GM21825 (cell line): ENCODE data around the gene CRYGN.

Source experiments
- ATAC-seq: cut with Tn5 transposase; IDR thresholded peaks from one replicate; pipeline ENCODE4 v1.9.1; 2021; ENCODE audit warnings: mild to moderate bottlenecking, moderate library complexity; ENCODE audit not compliant: unreplicated experiment

Gene CRYGN

GRCh38 chr7:151393031-151393977, 46.6 kb downstream of the CRYGN start:
- no peak for ATAC-seq

GRCh38 chr7:151392426-151392825, 47.5 kb downstream of the CRYGN start:
- ATAC-seq = no peak

GRCh38 chr7:151392002-151392401, 47.9 kb downstream of the CRYGN start:
- ATAC-seq = no peak

GRCh38 chr7:151391358-151391730, 48.6 kb downstream of the CRYGN start:
- no peak for ATAC-seq

- no peak for ATAC-seq
Measured at GRCh38 chr7:151390598-151391357, 49.2 kb downstream of the CRYGN start.

GRCh38 chr7:151389768-151390597, 50.0 kb downstream of the CRYGN start:
- no peak for ATAC-seq

GRCh38 chr7:151389096-151389767, 50.7 kb downstream of the CRYGN start:
- no peak for ATAC-seq

- ATAC-seq = no peak
Measured at GRCh38 chr7:151388430-151388829, 51.5 kb downstream of the CRYGN start.

- no peak for ATAC-seq
Measured at GRCh38 chr7:151388007-151388297, 52.0 kb downstream of the CRYGN start.

- no peak for ATAC-seq
Measured at GRCh38 chr7:151387161-151388006, 52.6 kb downstream of the CRYGN start.

GRCh38 chr7:151386301-151387160, 53.4 kb downstream of the CRYGN start:
- ATAC-seq = no peak

GRCh38 chr7:151385626-151386300, 54.2 kb downstream of the CRYGN start:
- no peak for ATAC-seq

- ATAC-seq = no peak
Measured at GRCh38 chr7:151384776-151385625, 54.9 kb downstream of the CRYGN start.

GRCh38 chr7:151384352-151384697, 55.6 kb downstream of the CRYGN start:
- no peak for ATAC-seq

- ATAC-seq = no peak
Measured at GRCh38 chr7:151383638-151384351, 56.1 kb downstream of the CRYGN start.

- ATAC-seq = no peak
Measured at GRCh38 chr7:151382079-151382885, 57.7 kb downstream of the CRYGN start.
